ENCODE data around the gene LRP11. TPM values are rescaled to one million over a fixed set of nuclear protein-coding genes. Genes with fewer than 3 reads are reported as not detected.

LRP11 gene
- total and polyA plus RNA-seq, 2 experiments from 2014 or later: 33.6 to 35.4 TPM

DNA sequence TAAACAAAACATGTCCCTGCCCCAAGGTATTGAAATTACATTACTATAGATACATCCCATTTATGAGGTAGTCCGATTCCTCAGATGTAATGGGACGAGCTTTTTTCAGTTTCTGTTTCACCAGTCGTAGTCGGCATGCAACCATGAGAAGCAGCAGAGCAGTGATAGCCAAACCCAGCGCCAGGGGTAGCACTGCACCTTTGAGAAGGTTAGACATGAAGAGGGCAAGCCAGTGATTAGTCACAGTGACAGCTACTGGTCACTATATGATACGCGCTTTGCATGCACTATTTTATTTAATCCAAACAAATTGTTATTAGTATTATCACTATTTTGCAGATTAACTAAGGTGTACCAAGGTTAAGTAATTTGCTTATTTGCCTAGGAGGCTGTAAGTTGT is 43.7 kb downstream of the LRP11 start:
- H3K9me2 ChIP-seq (replicated peaks; ENCODE audit: insufficient read depth): no peaks in the 10 kb centered on the region
- no peak overlapping the region for H3K4me2 ChIP-seq
- no peak overlapping the region for H3K4me3 ChIP-seq
- no peak for TF ChIP-seq EZH2 (IDR thresholded peaks at IDR 0.05; ENCODE audit: borderline replicate concordance)
- TF ChIP-seq EZH2phosphoT487 (IDR thresholded peaks at IDR 0.05; ENCODE audit: low read depth, severe bottlenecking, unreplicated experiment): no peak
- TF ChIP-seq, protein P1, sequence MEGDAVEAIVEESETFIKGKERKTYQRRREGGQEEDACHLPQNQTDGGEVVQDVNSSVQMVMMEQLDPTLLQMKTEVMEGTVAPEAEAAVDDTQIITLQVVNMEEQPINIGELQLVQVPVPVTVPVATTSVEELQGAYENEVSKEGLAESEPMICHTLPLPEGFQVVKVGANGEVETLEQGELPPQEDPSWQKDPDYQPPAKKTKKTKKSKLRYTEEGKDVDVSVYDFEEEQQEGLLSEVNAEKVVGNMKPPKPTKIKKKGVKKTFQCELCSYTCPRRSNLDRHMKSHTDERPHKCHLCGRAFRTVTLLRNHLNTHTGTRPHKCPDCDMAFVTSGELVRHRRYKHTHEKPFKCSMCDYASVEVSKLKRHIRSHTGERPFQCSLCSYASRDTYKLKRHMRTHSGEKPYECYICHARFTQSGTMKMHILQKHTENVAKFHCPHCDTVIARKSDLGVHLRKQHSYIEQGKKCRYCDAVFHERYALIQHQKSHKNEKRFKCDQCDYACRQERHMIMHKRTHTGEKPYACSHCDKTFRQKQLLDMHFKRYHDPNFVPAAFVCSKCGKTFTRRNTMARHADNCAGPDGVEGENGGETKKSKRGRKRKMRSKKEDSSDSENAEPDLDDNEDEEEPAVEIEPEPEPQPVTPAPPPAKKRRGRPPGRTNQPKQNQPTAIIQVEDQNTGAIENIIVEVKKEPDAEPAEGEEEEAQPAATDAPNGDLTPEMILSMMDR (IDR thresholded peaks at IDR 0.05; ENCODE audit: poor library complexity): no peak
- H3K27ac ChIP-seq: no peak overlapping the region
- H4K20me1 ChIP-seq (ENCODE audit: insufficient read depth, poor library complexity, severe bottlenecking): no peaks in the 10 kb centered on the region
- no peaks in the 10 kb centered on the region for H3K27me3 ChIP-seq
- H3K79me2 ChIP-seq: no peaks in the 10 kb centered on the region
- no peak for DNase-seq (ENCODE audit: low spot score)
- no peaks in the 10 kb centered on the region for H3K9me3 ChIP-seq (ENCODE audit: low read depth)
- no peak overlapping the region for H2AFZ ChIP-seq
- no peaks in the 10 kb centered on the region for H3K36me3 ChIP-seq (replicated peaks; ENCODE audit: insufficient read depth, low read depth)
- H3K4me1 ChIP-seq (ENCODE audit: insufficient read depth): no peaks in the 10 kb centered on the region
- WGBS (ENCODE audit: low lambda C conversion rate, missing lambda C conversion rate): 98% methylated on average over 7 of the region's 7 CpGs

DNA sequence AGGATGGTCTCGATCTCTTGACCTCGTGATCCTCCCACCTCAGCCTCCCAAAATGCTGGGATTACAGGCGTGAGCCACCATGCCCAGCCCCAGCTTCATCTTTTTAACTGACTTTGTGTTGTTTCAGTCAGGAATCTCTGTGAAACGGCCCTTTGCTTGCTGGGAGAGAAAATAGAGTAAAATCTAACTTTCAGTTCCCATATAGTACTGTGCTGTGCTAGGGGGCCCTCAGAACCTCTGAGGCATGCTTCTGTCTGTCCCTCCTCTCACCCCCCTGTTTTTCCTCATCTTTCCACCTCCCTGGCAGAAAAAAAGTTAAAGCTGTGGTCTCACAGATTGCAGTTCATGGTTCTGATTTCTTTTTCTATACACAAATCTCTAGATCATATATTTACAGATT is 48.4 kb downstream of the LRP11 start:
- Histone ChIP-seq H3K79me2 (no peaks in the 10 kb centered on the region), H3K27me3 (no peaks in the 10 kb centered on the region), H3K4me3 (no peak overlapping the region), H3K9me2 (replicated peaks; ENCODE audit: insufficient read depth) (no peaks in the 10 kb centered on the region), H3K4me1 (ENCODE audit: insufficient read depth) (no peaks in the 10 kb centered on the region), H3K9me3 (ENCODE audit: low read depth) (no peaks in the 10 kb centered on the region), H2AFZ (no peak overlapping the region), H4K20me1 (ENCODE audit: insufficient read depth, poor library complexity, severe bottlenecking) (no peaks in the 10 kb centered on the region), H3K27ac (no peak overlapping the region), H3K4me2 (no peak overlapping the region), H3K36me3 (replicated peaks; ENCODE audit: insufficient read depth, low read depth) (no peaks in the 10 kb centered on the region)
- DNase-seq (ENCODE audit: low spot score): no peak
- TF ChIP-seq EZH2 (IDR thresholded peaks at IDR 0.05; ENCODE audit: borderline replicate concordance) (no peak), EZH2phosphoT487 (IDR thresholded peaks at IDR 0.05; ENCODE audit: low read depth, severe bottlenecking, unreplicated experiment) (no peak)
- TF ChIP-seq, protein P1 (IDR thresholded peaks at IDR 0.05; ENCODE audit: poor library complexity): no peak
- 99% methylated on average over 4 of the region's 4 CpGs for WGBS (ENCODE audit: low lambda C conversion rate, missing lambda C conversion rate)

DNA sequence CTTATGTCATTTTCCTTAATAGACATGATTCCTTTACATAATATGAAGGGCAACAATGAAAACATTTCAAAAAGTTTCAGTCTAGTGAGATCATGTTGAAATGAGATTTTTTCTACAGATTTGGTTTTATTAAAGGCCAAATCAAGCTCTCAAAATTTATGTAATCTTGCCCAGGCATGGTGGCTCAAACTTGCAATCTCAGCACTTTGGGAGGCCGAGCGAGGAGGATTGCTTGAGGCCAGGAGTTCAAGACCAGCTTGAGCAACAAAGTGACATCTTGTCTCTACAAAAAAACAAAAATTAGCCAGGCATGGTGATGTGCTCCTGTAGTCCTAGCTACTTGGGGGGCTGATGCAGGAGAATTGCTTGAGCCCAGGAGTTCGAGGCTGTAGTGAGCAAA is 50.8 kb downstream of the LRP11 start:
- no peaks in the 10 kb centered on the region for H4K20me1 ChIP-seq (ENCODE audit: insufficient read depth, poor library complexity, severe bottlenecking)
- H3K4me1 ChIP-seq (ENCODE audit: insufficient read depth): no peaks in the 10 kb centered on the region
- no peak overlapping the region for H3K4me3 ChIP-seq
- H3K27me3 ChIP-seq: no peaks in the 10 kb centered on the region
- no peaks in the 10 kb centered on the region for H3K9me3 ChIP-seq (ENCODE audit: low read depth)
- H2AFZ ChIP-seq: no peak overlapping the region
- 96% methylated on average over 3 of the region's 3 CpGs for WGBS (ENCODE audit: low lambda C conversion rate, missing lambda C conversion rate)
- no peaks in the 10 kb centered on the region for H3K9me2 ChIP-seq (replicated peaks; ENCODE audit: insufficient read depth)
- no peak for DNase-seq (ENCODE audit: low spot score)
- no peak overlapping the region for H3K4me2 ChIP-seq
- no peak overlapping the region for H3K27ac ChIP-seq
- TF ChIP-seq EZH2 (IDR thresholded peaks at IDR 0.05; ENCODE audit: borderline replicate concordance): no peak
- no peaks in the 10 kb centered on the region for H3K79me2 ChIP-seq
- H3K36me3 ChIP-seq (replicated peaks; ENCODE audit: insufficient read depth, low read depth): no peaks in the 10 kb centered on the region

DNA sequence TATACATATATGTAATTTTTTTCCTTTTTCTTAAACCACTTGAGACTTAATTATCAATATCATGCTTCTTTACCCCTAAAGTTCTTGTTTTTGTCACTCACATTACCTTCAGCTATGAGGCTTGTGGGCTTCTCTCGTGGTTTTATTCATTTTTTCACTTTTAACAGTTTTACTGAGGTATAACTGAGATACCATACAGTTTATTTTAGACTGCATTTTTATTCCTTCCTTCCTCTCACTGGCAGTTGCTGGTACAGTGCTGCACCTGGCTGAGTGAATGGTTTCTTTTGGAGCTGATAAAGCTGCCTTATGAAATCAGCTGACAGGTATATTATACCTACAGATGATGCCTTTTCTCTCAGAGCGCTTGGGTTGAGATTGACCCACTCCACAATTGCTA is 54.4 kb downstream of the LRP11 start:
- H3K36me3 ChIP-seq (replicated peaks; ENCODE audit: insufficient read depth, low read depth): no peaks in the 10 kb centered on the region
- no peaks in the 10 kb centered on the region for H3K4me1 ChIP-seq (ENCODE audit: insufficient read depth)
- H3K9me3 ChIP-seq (ENCODE audit: low read depth): no peaks in the 10 kb centered on the region
- no peak overlapping the region for H2AFZ ChIP-seq
- no peaks in the 10 kb centered on the region for H3K79me2 ChIP-seq
- WGBS (ENCODE audit: low lambda C conversion rate, missing lambda C conversion rate): 95% methylated on average over 2 of the region's 2 CpGs
- no peaks in the 10 kb centered on the region for H3K27me3 ChIP-seq
- no peaks in the 10 kb centered on the region for H4K20me1 ChIP-seq (ENCODE audit: insufficient read depth, poor library complexity, severe bottlenecking)
- no peak overlapping the region for H3K4me3 ChIP-seq
- TF ChIP-seq, protein P1 (IDR thresholded peaks at IDR 0.05; ENCODE audit: poor library complexity): no peak
- H3K4me2 ChIP-seq: no peak overlapping the region
- H3K9me2 ChIP-seq (replicated peaks; ENCODE audit: insufficient read depth): no peaks in the 10 kb centered on the region
- H3K27ac ChIP-seq: no peak overlapping the region
- no peak for DNase-seq (ENCODE audit: low spot score)

All from hepatocyte (in vitro differentiated cells).